ENCODE data around the gene DICER1. TPM values are rescaled to one million over a fixed set of nuclear protein-coding genes. Genes with fewer than 3 reads are reported as not detected.

DICER1 gene
- polyA plus RNA-seq, 2 of the 4 experiments (the other 2 are of a cell fraction): 14.1 to 46.3 TPM

DNA sequence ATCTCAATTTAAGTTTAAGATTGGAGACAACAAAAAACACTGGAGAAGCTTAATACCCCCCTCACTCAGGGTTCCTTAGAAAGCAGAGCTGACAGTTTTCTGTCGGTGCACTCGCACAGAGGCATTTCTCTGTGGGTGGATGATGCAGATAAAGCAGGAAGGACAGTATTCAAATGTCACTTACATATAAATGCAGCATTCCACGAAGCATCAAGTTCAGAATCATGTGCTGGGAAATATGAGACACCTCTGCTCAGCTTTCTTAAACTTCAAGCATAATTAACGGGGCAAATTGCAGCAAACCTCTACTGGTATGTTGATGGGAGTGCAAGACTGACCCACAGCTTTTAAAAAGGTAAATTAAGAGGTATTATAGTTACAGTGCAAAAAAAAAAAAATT, 68.7 kb downstream of the DICER1 start:
- Histone ChIP-seq H3K27ac (no peak overlapping the region), H3K4me2 (no peak overlapping the region), H3K4me1 (no peaks in the 10 kb centered on the region), H3K4me3 (no peak overlapping the region), H3K9me3 (no peaks in the 10 kb centered on the region)
- DNase-seq (ENCODE audit: low read depth in 1 of 2, low spot score in 1 of 2) (no peak), ATAC-seq (no peak), FAIRE-seq (no peak)
- 72% methylated on average over 4 of the region's 4 CpGs for WGBS (ENCODE audit: missing lambda C conversion rate)
- ChIA-PET CTCF (no interaction called here), POLR2A (no interaction called here)
- no peak for TF ChIP-seq EHF (CRISPR knock-in tag; IDR thresholded peaks at IDR 0.05)
- TF ChIP-seq, protein P1, sequence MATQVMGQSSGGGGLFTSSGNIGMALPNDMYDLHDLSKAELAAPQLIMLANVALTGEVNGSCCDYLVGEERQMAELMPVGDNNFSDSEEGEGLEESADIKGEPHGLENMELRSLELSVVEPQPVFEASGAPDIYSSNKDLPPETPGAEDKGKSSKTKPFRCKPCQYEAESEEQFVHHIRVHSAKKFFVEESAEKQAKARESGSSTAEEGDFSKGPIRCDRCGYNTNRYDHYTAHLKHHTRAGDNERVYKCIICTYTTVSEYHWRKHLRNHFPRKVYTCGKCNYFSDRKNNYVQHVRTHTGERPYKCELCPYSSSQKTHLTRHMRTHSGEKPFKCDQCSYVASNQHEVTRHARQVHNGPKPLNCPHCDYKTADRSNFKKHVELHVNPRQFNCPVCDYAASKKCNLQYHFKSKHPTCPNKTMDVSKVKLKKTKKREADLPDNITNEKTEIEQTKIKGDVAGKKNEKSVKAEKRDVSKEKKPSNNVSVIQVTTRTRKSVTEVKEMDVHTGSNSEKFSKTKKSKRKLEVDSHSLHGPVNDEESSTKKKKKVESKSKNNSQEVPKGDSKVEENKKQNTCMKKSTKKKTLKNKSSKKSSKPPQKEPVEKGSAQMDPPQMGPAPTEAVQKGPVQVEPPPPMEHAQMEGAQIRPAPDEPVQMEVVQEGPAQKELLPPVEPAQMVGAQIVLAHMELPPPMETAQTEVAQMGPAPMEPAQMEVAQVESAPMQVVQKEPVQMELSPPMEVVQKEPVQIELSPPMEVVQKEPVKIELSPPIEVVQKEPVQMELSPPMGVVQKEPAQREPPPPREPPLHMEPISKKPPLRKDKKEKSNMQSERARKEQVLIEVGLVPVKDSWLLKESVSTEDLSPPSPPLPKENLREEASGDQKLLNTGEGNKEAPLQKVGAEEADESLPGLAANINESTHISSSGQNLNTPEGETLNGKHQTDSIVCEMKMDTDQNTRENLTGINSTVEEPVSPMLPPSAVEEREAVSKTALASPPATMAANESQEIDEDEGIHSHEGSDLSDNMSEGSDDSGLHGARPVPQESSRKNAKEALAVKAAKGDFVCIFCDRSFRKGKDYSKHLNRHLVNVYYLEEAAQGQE (IDR thresholded peaks at IDR 0.05): no peak
- TF ChIP-seq BHLHE40 (IDR thresholded peaks at IDR 0.05; ENCODE audit: low read depth, low read length): no peak
- TF ChIP-seq, protein P2, sequence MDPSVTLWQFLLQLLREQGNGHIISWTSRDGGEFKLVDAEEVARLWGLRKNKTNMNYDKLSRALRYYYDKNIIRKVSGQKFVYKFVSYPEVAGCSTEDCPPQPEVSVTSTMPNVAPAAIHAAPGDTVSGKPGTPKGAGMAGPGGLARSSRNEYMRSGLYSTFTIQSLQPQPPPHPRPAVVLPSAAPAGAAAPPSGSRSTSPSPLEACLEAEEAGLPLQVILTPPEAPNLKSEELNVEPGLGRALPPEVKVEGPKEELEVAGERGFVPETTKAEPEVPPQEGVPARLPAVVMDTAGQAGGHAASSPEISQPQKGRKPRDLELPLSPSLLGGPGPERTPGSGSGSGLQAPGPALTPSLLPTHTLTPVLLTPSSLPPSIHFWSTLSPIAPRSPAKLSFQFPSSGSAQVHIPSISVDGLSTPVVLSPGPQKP (IDR thresholded peaks at IDR 0.05; ENCODE audit: low read depth, low read length): no peak
- TF ChIP-seq ZC3H11A (IDR thresholded peaks at IDR 0.05): no peak
- no peak for TF ChIP-seq ZNF302 (CRISPR knock-in tag; IDR thresholded peaks at IDR 0.05)
- no peak for TF ChIP-seq FOSB (CRISPR knock-in tag; IDR thresholded peaks at IDR 0.05)
- TF ChIP-seq, protein P3, sequence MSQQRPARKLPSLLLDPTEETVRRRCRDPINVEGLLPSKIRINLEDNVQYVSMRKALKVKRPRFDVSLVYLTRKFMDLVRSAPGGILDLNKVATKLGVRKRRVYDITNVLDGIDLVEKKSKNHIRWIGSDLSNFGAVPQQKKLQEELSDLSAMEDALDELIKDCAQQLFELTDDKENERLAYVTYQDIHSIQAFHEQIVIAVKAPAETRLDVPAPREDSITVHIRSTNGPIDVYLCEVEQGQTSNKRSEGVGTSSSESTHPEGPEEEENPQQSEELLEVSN (IDR thresholded peaks at IDR 0.05; ENCODE audit: borderline replicate concordance, low read depth): no peak

DNA sequence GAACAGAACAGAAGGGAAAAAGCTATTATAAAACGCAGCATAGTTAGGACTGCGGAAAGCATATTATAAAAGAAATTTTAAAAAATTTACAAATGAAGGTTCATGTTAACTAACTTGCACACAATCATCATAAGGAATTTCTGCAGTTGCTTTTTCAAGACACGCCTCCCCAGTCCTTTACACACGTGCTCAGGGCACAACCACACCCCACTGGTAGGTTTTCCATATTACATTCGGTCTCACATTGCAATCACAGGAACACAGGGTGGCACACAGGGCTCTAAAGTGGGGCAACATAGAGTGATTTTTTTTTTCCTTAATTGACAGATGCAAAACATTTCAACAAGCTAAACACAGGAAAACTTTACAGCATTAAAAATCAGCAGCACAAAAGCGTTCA, 69.7 kb downstream of the DICER1 start:
- no peak for DNase-seq (ENCODE audit: low read depth in 1 of 2, low spot score in 1 of 2)
- Histone ChIP-seq H3K9me3 (no peaks in the 10 kb centered on the region), H3K27ac (no peak overlapping the region), H3K4me3 (no peak overlapping the region), H3K4me2 (no peak overlapping the region), H3K4me1 (no peaks in the 10 kb centered on the region)
- TF ChIP-seq EHF (CRISPR knock-in tag; IDR thresholded peaks at IDR 0.05) (no peak), GATA3 (IDR thresholded peaks at IDR 0.05; ENCODE audit: borderline replicate concordance) (no peak), CBX8 (IDR thresholded peaks at IDR 0.05) (no peak), CHD4 (IDR thresholded peaks at IDR 0.05; ENCODE audit: borderline replicate concordance) (no peak), SMC3 (IDR thresholded peaks at IDR 0.05) (no peak), MAFK (IDR thresholded peaks at IDR 0.05; ENCODE audit: partially characterized antibody) (no peak), ZNF302 (CRISPR knock-in tag; IDR thresholded peaks at IDR 0.05) (no peak), PHF8 (IDR thresholded peaks at IDR 0.05; ENCODE audit: borderline replicate concordance, low read depth) (no peak), ZC3H11A (IDR thresholded peaks at IDR 0.05) (no peak), KDM1A (IDR thresholded peaks at IDR 0.05; ENCODE audit: low read depth) (no peak)
- TF ChIP-seq, protein P4, sequence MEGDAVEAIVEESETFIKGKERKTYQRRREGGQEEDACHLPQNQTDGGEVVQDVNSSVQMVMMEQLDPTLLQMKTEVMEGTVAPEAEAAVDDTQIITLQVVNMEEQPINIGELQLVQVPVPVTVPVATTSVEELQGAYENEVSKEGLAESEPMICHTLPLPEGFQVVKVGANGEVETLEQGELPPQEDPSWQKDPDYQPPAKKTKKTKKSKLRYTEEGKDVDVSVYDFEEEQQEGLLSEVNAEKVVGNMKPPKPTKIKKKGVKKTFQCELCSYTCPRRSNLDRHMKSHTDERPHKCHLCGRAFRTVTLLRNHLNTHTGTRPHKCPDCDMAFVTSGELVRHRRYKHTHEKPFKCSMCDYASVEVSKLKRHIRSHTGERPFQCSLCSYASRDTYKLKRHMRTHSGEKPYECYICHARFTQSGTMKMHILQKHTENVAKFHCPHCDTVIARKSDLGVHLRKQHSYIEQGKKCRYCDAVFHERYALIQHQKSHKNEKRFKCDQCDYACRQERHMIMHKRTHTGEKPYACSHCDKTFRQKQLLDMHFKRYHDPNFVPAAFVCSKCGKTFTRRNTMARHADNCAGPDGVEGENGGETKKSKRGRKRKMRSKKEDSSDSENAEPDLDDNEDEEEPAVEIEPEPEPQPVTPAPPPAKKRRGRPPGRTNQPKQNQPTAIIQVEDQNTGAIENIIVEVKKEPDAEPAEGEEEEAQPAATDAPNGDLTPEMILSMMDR (IDR thresholded peaks at IDR 0.05): no peak
- TF ChIP-seq, protein P5, sequence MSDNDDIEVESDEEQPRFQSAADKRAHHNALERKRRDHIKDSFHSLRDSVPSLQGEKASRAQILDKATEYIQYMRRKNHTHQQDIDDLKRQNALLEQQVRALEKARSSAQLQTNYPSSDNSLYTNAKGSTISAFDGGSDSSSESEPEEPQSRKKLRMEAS (IDR thresholded peaks at IDR 0.05): no peak
- TF ChIP-seq, protein P3 (IDR thresholded peaks at IDR 0.05; ENCODE audit: borderline replicate concordance, low read depth): no peak
- TF ChIP-seq, protein P6, sequence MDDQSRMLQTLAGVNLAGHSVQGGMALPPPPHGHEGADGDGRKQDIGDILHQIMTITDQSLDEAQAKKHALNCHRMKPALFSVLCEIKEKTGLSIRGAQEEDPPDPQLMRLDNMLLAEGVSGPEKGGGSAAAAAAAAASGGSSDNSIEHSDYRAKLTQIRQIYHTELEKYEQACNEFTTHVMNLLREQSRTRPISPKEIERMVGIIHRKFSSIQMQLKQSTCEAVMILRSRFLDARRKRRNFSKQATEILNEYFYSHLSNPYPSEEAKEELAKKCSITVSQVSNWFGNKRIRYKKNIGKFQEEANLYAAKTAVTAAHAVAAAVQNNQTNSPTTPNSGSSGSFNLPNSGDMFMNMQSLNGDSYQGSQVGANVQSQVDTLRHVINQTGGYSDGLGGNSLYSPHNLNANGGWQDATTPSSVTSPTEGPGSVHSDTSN (IDR thresholded peaks at IDR 0.05): no peak
- 88% methylated on average over 6 of the region's 6 CpGs for WGBS (ENCODE audit: missing lambda C conversion rate)
- ATAC-seq: no peak
- POLR2A ChIA-PET: no interaction called here
- no peak for FAIRE-seq
- CTCF ChIA-PET: no interaction called here

All from A549 (cell line).